Measurements from ENCODE around the gene NEDD4L. TPM values are rescaled to one million over a fixed set of nuclear protein-coding genes. Genes with fewer than 3 reads are reported as not detected.

The NEDD4L gene
- total RNA-seq, 2 experiments from 2014 or later, result 3.2 to 3.3 TPM

DNA sequence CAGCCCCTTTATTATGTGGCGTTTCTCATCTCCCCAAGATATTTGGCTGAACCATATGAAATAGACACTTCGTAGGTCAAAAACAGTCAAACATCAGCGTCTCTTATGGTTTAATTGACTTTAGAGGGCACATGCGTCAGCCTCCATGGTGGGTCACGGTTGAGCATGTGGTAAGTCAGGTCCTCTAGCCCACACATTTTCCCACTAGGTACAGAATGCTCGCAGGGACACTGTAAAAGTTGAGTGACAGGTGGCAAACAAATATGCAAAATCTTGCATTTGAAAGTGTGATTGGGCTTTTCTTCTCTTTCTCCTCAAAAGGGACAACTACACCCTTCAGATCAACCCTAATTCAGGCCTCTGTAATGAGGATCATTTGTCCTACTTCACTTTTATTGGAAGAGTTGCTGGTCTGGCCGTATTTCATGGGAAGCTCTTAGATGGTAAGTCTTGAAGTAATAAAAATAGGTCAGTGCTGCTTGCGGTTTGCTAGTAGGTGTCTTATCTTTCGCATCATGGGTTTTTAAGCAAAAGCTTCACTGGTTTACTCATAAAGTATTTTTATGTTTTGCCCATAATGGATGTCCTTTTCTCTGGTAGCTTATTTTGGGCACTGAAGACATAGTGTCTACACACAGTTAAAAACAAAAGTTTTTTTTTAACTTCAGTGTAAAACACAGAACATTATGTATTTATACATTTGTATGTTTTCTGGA, 323.6 kb downstream of the NEDD4L start:
- CTCF ChIA-PET (ENCODE audit: unreplicated experiment), result no interaction called here
- no TSS peak for BruUV-seq (replicated peaks)

DNA sequence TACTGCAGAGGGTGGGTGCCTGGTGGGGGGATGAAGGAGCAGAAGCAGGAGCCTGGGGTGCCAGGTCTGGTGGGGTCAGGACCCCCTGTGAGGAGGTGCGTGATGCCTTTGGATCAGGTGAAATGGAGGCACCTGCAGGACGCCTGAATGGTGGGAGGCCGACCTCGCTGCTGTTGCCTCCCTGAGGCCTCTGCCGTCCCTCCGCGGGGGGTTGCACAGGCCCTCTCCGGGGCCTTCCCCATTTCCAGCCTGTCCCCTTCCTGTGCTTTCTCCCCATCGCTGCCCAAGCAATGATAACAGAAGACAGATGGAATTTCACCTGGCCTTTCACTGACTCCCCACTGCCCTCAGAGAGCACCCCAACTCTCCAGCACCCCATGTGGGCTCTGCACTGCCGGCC, 325.6 kb downstream of the NEDD4L start:
- CTCF ChIA-PET (ENCODE audit: unreplicated experiment), result no interaction called here
- TF ChIP-seq EZH2phosphoT487 (IDR thresholded peaks at IDR 0.05; ENCODE audit: borderline replicate concordance, low read depth, low read length), result no peak
- TF ChIP-seq, protein P1, sequence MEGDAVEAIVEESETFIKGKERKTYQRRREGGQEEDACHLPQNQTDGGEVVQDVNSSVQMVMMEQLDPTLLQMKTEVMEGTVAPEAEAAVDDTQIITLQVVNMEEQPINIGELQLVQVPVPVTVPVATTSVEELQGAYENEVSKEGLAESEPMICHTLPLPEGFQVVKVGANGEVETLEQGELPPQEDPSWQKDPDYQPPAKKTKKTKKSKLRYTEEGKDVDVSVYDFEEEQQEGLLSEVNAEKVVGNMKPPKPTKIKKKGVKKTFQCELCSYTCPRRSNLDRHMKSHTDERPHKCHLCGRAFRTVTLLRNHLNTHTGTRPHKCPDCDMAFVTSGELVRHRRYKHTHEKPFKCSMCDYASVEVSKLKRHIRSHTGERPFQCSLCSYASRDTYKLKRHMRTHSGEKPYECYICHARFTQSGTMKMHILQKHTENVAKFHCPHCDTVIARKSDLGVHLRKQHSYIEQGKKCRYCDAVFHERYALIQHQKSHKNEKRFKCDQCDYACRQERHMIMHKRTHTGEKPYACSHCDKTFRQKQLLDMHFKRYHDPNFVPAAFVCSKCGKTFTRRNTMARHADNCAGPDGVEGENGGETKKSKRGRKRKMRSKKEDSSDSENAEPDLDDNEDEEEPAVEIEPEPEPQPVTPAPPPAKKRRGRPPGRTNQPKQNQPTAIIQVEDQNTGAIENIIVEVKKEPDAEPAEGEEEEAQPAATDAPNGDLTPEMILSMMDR (conservative IDR thresholded peaks at IDR 0.05; ENCODE audit: low read length), result no peak
- DNase-seq (ENCODE audit: low spot score), result no peak
- POLR2A ChIA-PET, result interaction anchor here (0.6 kb wide), 1 partner anchor 1487 kb away, joined by 3 read pairs; no protein-coding TSS in a partner anchor
- intact Hi-C loops (cut with micrococcal nuclease; ENCODE audit: unreplicated experiment), result no loop called here
- Histone ChIP-seq H3K79me2 (ENCODE audit: insufficient read depth, low read depth, low read length) (no peaks in the 10 kb centered on the region), H3K4me3 (ENCODE audit: low read depth, low read length, poor library complexity, severe bottlenecking) (no peak overlapping the region), H3K27ac (ENCODE audit: low read depth, low read length, poor library complexity, severe bottlenecking) (no peak overlapping the region), H4K20me1 (ENCODE audit: insufficient read depth, low read length) (no peaks in the 10 kb centered on the region), H3K9me2 (ENCODE audit: insufficient read depth, low read length) (no peaks in the 10 kb centered on the region), H3K36me3 (ENCODE audit: insufficient read depth, low read length) (no peaks in the 10 kb centered on the region), H3K4me1 (ENCODE audit: insufficient read depth, low read length, poor library complexity, severe bottlenecking) (no peaks in the 10 kb centered on the region), H2AFZ (ENCODE audit: low read length) (no peak overlapping the region), H3K9me3 (ENCODE audit: low read length) (no peaks in the 10 kb centered on the region), H3K4me2 (ENCODE audit: low read length) (no peak overlapping the region)
- no TSS peak for BruUV-seq (replicated peaks)

More for the DNA sequence above, 323.6 kb downstream of the NEDD4L start:
- no peak overlapping the region for H3K27ac ChIP-seq (ENCODE audit: low read depth, low read length, poor library complexity, severe bottlenecking)
- no peaks in the 10 kb centered on the region for H3K36me3 ChIP-seq (ENCODE audit: insufficient read depth, low read length)
- H3K79me2 ChIP-seq (ENCODE audit: insufficient read depth, low read depth, low read length), result no peaks in the 10 kb centered on the region
- no peak overlapping the region for H2AFZ ChIP-seq (ENCODE audit: low read length)
- no peak overlapping the region for H3K4me3 ChIP-seq (ENCODE audit: low read depth, low read length, poor library complexity, severe bottlenecking)
- H3K9me2 ChIP-seq (ENCODE audit: insufficient read depth, low read length), result no peaks in the 10 kb centered on the region
- intact Hi-C loops (cut with micrococcal nuclease; ENCODE audit: unreplicated experiment), result no loop called here
- no peak overlapping the region for H3K4me2 ChIP-seq (ENCODE audit: low read length)
- H3K9me3 ChIP-seq (ENCODE audit: low read length), result no peaks in the 10 kb centered on the region
- TF ChIP-seq EZH2phosphoT487 (IDR thresholded peaks at IDR 0.05; ENCODE audit: borderline replicate concordance, low read depth, low read length), result no peak
- TF ChIP-seq, protein P1 (conservative IDR thresholded peaks at IDR 0.05; ENCODE audit: low read length), result no peak
- no peak for DNase-seq (ENCODE audit: low spot score)
- no peaks in the 10 kb centered on the region for H3K4me1 ChIP-seq (ENCODE audit: insufficient read depth, low read length, poor library complexity, severe bottlenecking)
- H4K20me1 ChIP-seq (ENCODE audit: insufficient read depth, low read length), result no peaks in the 10 kb centered on the region
- POLR2A ChIA-PET, result no interaction called here

DNA sequence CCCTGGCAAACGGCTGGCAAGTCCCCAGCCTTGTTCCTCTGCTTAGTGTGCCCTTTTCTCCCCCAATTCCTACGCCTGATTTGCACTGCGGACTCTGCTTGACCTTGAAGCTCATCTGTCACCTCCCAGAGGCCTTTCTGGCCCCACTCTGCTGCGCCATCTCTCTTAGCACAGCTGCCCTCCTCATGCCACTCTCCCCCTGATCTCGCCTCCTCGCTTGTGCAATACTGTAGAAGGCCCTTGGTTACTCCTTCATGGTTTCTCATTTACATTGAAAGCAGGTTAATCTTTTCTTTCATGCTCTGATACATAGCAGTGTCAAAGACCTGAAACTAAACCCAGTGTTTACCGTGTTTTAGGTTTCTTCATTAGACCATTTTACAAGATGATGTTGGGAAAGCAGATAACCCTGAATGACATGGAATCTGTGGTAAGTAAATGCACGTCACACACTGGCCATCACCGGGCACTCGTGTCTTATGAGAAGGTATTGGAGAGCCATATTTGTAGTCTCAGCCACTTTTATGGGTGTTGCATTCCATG, 326.1 kb downstream of the NEDD4L start:
- BruUV-seq (replicated peaks), result no TSS peak
- Histone ChIP-seq H3K79me2 (ENCODE audit: insufficient read depth, low read depth, low read length) (no peaks in the 10 kb centered on the region), H3K9me3 (ENCODE audit: low read length) (no peaks in the 10 kb centered on the region), H3K4me1 (ENCODE audit: insufficient read depth, low read length, poor library complexity, severe bottlenecking) (no peaks in the 10 kb centered on the region), H4K20me1 (ENCODE audit: insufficient read depth, low read length) (no peaks in the 10 kb centered on the region), H3K4me3 (ENCODE audit: low read depth, low read length, poor library complexity, severe bottlenecking) (no peak overlapping the region), H3K9me2 (ENCODE audit: insufficient read depth, low read length) (no peaks in the 10 kb centered on the region), H3K4me2 (ENCODE audit: low read length) (no peak overlapping the region), H3K27ac (ENCODE audit: low read depth, low read length, poor library complexity, severe bottlenecking) (no peak overlapping the region), H2AFZ (ENCODE audit: low read length) (no peak overlapping the region), H3K36me3 (ENCODE audit: insufficient read depth, low read length) (no peaks in the 10 kb centered on the region)
- intact Hi-C loops (cut with micrococcal nuclease; ENCODE audit: unreplicated experiment), result no loop called here
- CTCF ChIA-PET (ENCODE audit: unreplicated experiment), result no interaction called here
- TF ChIP-seq, protein P1 (conservative IDR thresholded peaks at IDR 0.05; ENCODE audit: low read length), result no peak
- no peak for TF ChIP-seq EZH2phosphoT487 (IDR thresholded peaks at IDR 0.05; ENCODE audit: borderline replicate concordance, low read depth, low read length)
- POLR2A ChIA-PET, result no interaction called here
- DNase-seq (ENCODE audit: low spot score), result no peak

All from OCI-LY7 (cell line).